IMR-90 (cell line): ENCODE measurements around the gene IL16.

Experiments
- FOS ChIP-seq: fragments of 150-350 bp; IDR thresholded peaks from 2 replicates; pipeline ENCODE4 v1.6.1; 2016; ENCODE audit warnings: low read depth, low read length
- MAFK ChIP-seq: IDR thresholded peaks from 2 replicates; pipeline ENCODE4 v1.6.1; 2012; ENCODE audit warnings: low read depth, low read length, improper control_type of control experiment
- POLR2A ChIP-seq: IDR thresholded peaks from 2 replicates; pipeline ENCODE4 v1.6.1; 2012; ENCODE audit warnings: mild to moderate bottlenecking, low read depth, low read length
- SMC3 ChIP-seq: fragments of 150-350 bp; IDR thresholded peaks from 2 replicates; pipeline ENCODE4 v1.6.1; 2016; ENCODE audit warnings: low read depth, mild to moderate bottlenecking, antibody characterized with exemption, low read length, moderate library complexity
- TF ChIP-seq, protein P1 (sequence below): conservative IDR thresholded peaks from 2 replicates; pipeline ENCODE4 v1.5.1; 2012; ENCODE audit warnings: mild to moderate bottlenecking, low read depth, low read length, improper control_type of control experiment

DNA sequence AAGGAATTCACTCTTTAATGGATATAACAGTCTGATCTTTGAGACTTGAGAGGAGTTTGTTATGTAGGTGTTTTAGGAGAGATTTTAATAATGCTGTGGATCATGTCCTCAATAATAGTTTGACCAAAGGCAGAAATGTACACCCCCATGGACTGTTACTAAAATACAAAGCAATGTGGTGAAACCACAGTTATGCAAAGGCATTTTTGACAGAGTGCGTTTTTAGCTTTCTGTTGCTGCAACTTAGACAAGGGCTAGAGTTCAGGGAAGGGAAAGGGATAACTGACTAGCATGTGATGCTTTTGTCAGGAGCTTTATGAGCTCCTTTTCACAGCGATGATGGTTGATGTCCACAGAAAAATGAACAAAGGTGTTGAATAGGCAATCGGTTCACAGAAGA is 130.8 kb downstream of the IL16 start:
- TF ChIP-seq, protein P1, sequence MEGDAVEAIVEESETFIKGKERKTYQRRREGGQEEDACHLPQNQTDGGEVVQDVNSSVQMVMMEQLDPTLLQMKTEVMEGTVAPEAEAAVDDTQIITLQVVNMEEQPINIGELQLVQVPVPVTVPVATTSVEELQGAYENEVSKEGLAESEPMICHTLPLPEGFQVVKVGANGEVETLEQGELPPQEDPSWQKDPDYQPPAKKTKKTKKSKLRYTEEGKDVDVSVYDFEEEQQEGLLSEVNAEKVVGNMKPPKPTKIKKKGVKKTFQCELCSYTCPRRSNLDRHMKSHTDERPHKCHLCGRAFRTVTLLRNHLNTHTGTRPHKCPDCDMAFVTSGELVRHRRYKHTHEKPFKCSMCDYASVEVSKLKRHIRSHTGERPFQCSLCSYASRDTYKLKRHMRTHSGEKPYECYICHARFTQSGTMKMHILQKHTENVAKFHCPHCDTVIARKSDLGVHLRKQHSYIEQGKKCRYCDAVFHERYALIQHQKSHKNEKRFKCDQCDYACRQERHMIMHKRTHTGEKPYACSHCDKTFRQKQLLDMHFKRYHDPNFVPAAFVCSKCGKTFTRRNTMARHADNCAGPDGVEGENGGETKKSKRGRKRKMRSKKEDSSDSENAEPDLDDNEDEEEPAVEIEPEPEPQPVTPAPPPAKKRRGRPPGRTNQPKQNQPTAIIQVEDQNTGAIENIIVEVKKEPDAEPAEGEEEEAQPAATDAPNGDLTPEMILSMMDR, result no peak
- TF ChIP-seq FOS (no peak), SMC3 (no peak), POLR2A (no peak), MAFK (peak; percentile 50; the same call in 1 of the 2 replicates)
